HG03139 (cell line): ENCODE results near the gene NETO1.
A peak's percentile ranks its signal among the peaks of the same experiment; 100 is the strongest.

Experiments used
- ATAC-seq: cut with Tn5 transposase; IDR thresholded peaks from one replicate; pipeline ENCODE4 v1.9.1; 2021; ENCODE audit not compliant: unreplicated experiment

Gene NETO1

GRCh38 chr18:72846736-72847533, 20.9 kb downstream of the NETO1 start:
- ATAC-seq: no peak

- no peak for ATAC-seq
Observed at GRCh38 chr18:72843743-72844142, 24.0 kb downstream of the NETO1 start.

DNA sequence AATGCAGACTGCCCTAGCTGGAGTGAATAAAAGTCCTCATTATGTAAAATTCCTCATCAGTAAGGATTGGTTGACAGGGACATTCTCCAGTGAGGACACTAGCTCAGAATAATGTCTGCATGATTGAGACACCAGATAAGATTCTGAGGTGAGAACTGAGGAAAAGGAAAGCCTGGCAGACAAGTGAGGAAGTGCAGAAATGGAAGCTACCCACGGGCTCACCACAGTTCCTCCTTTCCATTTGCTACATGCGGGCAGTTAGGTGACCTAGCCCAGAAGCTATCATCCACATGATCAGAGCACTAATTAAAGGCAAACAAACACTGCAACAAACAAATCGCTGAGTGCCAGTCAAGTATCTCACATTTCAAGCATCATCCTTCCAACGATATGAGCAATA, 27.7 kb downstream of the NETO1 start:
- ATAC-seq: no peak

DNA sequence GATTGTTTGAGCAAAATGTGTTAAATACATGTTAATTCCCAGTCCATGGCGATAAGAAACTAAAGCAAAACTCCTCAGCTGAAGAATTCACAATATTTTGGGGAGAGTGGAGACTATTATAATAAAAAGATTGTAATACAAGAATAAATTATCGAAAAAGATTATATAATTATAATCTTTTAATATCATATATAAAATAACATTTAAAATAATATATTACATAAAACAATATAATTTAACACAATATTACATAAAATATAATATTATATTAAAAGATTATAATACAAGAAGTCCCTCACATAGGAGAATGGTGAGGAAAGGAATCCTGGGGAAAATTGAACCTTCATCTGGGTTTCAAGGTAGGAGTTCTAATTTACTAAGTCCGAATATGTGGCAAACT, 33.1 kb downstream of the NETO1 start:
- no peak for ATAC-seq

- ATAC-seq: no peak
Observed at GRCh38 chr18:72833471-72833870, 34.3 kb downstream of the NETO1 start.

- ATAC-seq: no peak
Observed at GRCh38 chr18:72830109-72830508, 37.7 kb downstream of the NETO1 start.

GRCh38 chr18:72828601-72829000, 39.2 kb downstream of the NETO1 start:
- ATAC-seq: no peak

GRCh38 chr18:72826736-72827135, 41.1 kb downstream of the NETO1 start:
- no peak for ATAC-seq

GRCh38 chr18:72823345-72823744, 44.4 kb downstream of the NETO1 start:
- ATAC-seq: no peak

- ATAC-seq: no peak
Observed at GRCh38 chr18:72822202-72822601, 45.6 kb downstream of the NETO1 start.

DNA sequence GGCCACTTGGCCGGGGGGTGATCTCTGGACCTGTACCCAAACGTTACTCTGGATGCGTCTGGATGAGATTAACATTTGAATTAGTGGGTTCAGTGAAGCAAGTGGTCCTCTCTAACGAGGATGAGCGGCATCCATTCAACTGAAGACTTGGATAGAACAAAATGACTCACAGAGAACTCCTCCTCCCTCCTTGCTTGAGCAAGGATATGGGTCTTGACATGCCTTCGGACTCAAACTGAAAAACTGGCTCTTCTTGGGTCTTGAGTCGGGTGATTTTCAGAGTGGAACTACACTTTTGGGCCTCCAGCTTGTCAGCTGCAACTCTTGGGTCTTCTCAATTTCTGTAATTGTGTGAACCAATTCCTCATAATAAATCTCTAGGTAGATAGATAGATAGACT, 47.2 kb downstream of the NETO1 start:
- no peak for ATAC-seq

DNA sequence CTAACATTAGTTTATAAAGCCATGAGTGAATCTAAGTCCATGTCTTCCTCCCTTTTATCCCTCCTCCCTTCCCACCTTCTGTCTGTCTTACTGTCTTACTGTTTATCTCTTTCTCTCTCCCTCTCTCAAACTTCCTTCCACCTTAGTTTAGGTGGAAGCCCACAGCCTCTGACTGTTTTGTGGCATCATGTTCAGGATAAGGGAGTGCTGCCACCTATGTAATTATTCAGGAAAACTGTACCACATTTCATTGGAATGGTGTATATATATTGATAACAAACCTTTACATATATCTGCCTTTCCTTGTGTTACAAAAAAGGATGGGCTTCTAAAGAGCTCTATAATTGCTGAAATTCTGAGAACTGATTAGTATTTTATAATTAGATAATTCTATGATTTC, 48.7 kb downstream of the NETO1 start:
- no peak for ATAC-seq

- no peak for ATAC-seq
Observed at GRCh38 chr18:72811047-72811446, 56.7 kb downstream of the NETO1 start.

- no peak for ATAC-seq
Observed at GRCh38 chr18:72808680-72809079, 59.1 kb downstream of the NETO1 start.

DNA sequence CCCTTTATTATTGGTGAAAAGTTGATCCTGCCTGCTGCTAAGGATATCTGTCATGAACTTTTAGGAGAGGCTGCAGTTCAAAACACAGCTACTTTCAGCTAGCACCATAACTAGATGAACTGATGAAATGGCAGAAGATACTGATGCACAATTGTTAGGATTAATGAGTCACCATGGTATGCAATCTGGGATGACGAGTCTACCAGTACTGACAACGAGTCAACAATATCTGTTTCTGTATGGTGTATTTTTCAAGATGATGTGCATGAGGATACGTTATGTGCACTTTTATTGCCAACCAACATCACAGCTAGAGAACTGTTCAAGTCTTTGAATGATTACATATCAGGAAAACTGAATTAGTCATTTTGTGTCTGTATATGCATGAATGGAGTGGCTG, 68.7 kb downstream of the NETO1 start:
- ATAC-seq: no peak

DNA sequence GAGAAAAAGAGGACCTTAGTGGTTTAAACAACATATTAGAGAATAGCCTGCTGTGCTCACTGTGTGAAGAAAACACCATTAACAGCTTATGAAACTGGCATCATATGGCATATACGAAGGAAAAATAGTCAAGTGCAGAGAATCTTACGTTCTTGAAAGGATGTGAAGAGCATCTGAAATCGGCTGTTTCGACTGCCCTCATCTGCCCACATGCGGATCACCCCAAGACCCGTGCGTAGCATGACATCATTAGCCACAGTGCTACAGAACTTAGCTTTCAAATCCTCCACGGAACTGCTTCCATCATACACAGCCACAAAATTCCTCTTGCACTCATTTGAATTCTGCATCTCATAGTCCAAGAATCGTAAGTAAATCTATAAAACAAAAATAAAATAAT, 84.3 kb downstream of the NETO1 start:
- ATAC-seq: no peak

DNA sequence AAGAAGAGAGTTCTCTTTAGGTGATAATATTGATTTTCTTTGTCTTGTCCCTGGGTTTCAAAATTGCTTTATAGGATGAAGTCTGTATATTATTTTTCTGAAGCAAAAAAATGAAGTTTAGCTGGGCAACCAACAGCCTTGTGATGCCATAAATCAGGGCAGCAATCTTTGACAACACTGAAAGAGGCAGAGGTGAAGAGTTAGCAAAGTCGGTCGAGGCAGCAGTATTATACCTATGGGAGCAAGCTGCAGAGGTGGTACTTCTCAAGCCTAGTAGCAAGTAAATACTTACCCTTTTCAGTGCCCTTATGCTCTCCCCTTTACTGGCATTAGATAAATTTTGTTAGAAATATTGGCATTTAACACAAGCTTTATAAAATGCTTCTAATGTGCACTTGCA, 92.9 kb downstream of the NETO1 start:
- no peak for ATAC-seq

- no peak for ATAC-seq
Observed at GRCh38 chr18:72772916-72773315, 94.9 kb downstream of the NETO1 start.

DNA sequence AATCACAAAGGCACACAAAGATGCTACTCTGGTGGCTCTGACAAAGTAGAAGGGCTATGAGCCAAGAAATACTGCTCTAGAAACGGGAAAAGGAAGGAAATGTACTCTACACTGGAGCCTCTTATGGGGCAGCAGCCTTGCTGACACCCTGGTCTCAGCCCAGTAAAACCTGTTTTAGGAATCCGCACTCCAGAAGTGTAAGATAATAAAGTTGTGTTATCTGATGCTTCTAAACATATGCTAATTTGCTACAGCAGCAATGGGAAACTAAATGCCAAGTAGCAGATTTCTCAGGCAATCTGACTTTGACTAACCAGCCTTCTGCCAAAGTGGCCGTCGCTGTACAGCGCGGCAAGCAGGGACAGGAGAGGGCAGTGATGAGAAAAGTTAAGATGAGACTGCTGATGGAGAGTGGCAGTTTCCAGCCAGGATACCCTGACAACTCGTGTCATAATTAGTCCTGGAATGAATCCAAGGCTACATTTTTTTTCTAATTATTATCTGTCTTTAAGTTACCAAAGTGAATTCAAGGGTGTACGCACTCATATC, 99.0 kb downstream of the NETO1 start:
- no peak for ATAC-seq

- peak; percentile 77 for ATAC-seq
Observed at GRCh38 chr18:72762515-72763122, 105.2 kb downstream of the NETO1 start.

GRCh38 chr18:72752220-72752619, 115.6 kb downstream of the NETO1 start:
- no peak for ATAC-seq

- no peak for ATAC-seq
Observed at GRCh38 chr18:72742002-72742401, 125.8 kb downstream of the NETO1 start.
